Neural cell (in vitro differentiated cells): ENCODE measurements around the gene SPEF1. TPM values are rescaled to one million over a fixed set of nuclear protein-coding genes. Genes with fewer than 3 reads are reported as not detected.

Source experiments
- H2AFZ ChIP-seq: fragments of 200-600, 300-800 bp; sonication (generic), shearing (Covaris generic); 2 replicates; pipeline ENCODE4 v1.6.0; 2014; ENCODE audit warnings: low read depth, mild to moderate bottlenecking, antibody characterized with exemption, low read length, moderate library complexity
- H3F3A ChIP-seq: fragments of 200-600 bp; shearing (Covaris generic); 2 replicates; pipeline ENCODE4 v1.6.1; 2016; ENCODE audit warnings: mild to moderate bottlenecking, moderate library complexity, mixed read lengths, antibody characterized with exemption, low read length; ENCODE audit not compliant: insufficient read depth, poor library complexity, severe bottlenecking
- H3K27ac ChIP-seq: fragments of 200-600, 300-800 bp; sonication (generic), shearing (Covaris generic); 2 replicates; pipeline ENCODE4 v1.5.1; 2014; ENCODE audit warnings: mild to moderate bottlenecking, low read length, moderate library complexity
- H3K27me3 ChIP-seq: fragments of 300-800, 200-600 bp; sonication (generic), shearing (Covaris generic); 2 replicates; pipeline ENCODE4 v1.6.0; 2014; ENCODE audit warnings: mild to moderate bottlenecking, low read depth, low read length, moderate library complexity; ENCODE audit not compliant: insufficient read depth
- H3K36me3 ChIP-seq: fragments of 300-800, 200-600 bp; sonication (generic), shearing (Covaris generic); 2 replicates; pipeline ENCODE4 v1.5.1; 2014; ENCODE audit warnings: mild to moderate bottlenecking, antibody characterized with exemption, low read length, moderate library complexity; ENCODE audit not compliant: insufficient read depth
- H3K4me2 ChIP-seq: fragments of 300-800, 200-600 bp; sonication (generic), shearing (Covaris generic); 2 replicates; pipeline ENCODE4 v1.6.0; 2014; ENCODE audit warnings: mild to moderate bottlenecking, low read length
- H3K4me3 ChIP-seq: fragments of 300-800, 200-600 bp; sonication (generic), shearing (Covaris generic); 2 replicates; pipeline ENCODE4 v1.5.1; 2014; ENCODE audit warnings: mild to moderate bottlenecking, low read length, moderate library complexity
- H3K79me2 ChIP-seq: fragments of 200-600 bp; shearing (Covaris generic); replicated peaks from 2 replicates; pipeline ENCODE4 v1.6.0; 2014; ENCODE audit warnings: mild to moderate bottlenecking, low read length, moderate library complexity; ENCODE audit not compliant: insufficient read depth
- H3K9ac ChIP-seq: fragments of 300-800, 200-600 bp; sonication (generic), shearing (Covaris generic); 2 replicates; pipeline ENCODE4 v1.6.1; 2016; ENCODE audit warnings: mild to moderate bottlenecking, low read length, mixed read lengths
- H3K9me2 ChIP-seq: fragments of 200-600 bp; shearing (Covaris generic); 2 replicates; pipeline ENCODE4 v1.6.1; 2016; ENCODE audit warnings: mild to moderate bottlenecking, low read length, mixed read lengths; ENCODE audit not compliant: insufficient read depth
- H3K9me3 ChIP-seq: fragments of 200-600, 300-800 bp; sonication (generic), shearing (Covaris generic); 2 replicates; pipeline ENCODE4 v1.6.1; 2016; ENCODE audit warnings: mild to moderate bottlenecking, mixed run types, low read length, moderate library complexity, mixed read lengths
- H4K20me1 ChIP-seq: fragments of 200-600 bp; shearing (Covaris generic); 2 replicates; pipeline ENCODE4 v1.6.1; 2016; ENCODE audit warnings: mild to moderate bottlenecking, mixed run types; ENCODE audit not compliant: insufficient read depth
- EP300 ChIP-seq: fragments of 450-650 bp; conservative IDR thresholded peaks from 2 replicates; pipeline ENCODE4 v1.6.1; 2014; ENCODE audit warnings: antibody characterized with exemption, mild to moderate bottlenecking, moderate library complexity; ENCODE audit not compliant: poor library complexity, severe bottlenecking
- EZH2 ChIP-seq: fragments of 200-600, 300-800 bp; shearing (Covaris generic), sonication (generic); IDR thresholded peaks from 2 replicates; pipeline ENCODE4 v1.6.1; 2014; ENCODE audit warnings: antibody characterized with exemption, low read length, borderline replicate concordance, mild to moderate bottlenecking; ENCODE audit not compliant: insufficient read depth, poor library complexity, severe bottlenecking
- MXI1 ChIP-seq: fragments of 450-650 bp; conservative IDR thresholded peaks from 2 replicates; pipeline ENCODE4 v1.6.1; 2014; ENCODE audit warnings: antibody characterized with exemption, mild to moderate bottlenecking; ENCODE audit not compliant: poor library complexity, severe bottlenecking
- POLR2AphosphoS5 ChIP-seq: IDR thresholded peaks from 2 replicates; pipeline ENCODE4 v1.6.1; 2012
- RAD21 ChIP-seq: fragments of 450-650 bp; conservative IDR thresholded peaks from 2 replicates; pipeline ENCODE4 v1.6.1; 2014; ENCODE audit warnings: antibody characterized with exemption, mild to moderate bottlenecking, moderate library complexity
- SMC3 ChIP-seq: fragments of 450-650 bp; conservative IDR thresholded peaks from 2 replicates; pipeline ENCODE4 v1.6.1; 2014; ENCODE audit warnings: antibody characterized with exemption, mild to moderate bottlenecking, moderate library complexity; ENCODE audit not compliant: poor library complexity
- TAF1 ChIP-seq: IDR thresholded peaks from 2 replicates; pipeline ENCODE4 v1.6.1; 2012; ENCODE audit warnings: low read depth
- polyA plus RNA-seq: library from polyadenylated mRNA; depleted of rRNA; stranded (reverse); fragments of >200 nt; gene quantifications from 2 replicates; pipeline ENCODE4 v1.2.3, GENCODE V29; 2014
- TF ChIP-seq, protein P1 (sequence below): fragments of 450-650 bp; IDR thresholded peaks from 2 replicates; pipeline ENCODE4 v1.5.1; 2014; ENCODE audit warnings: antibody characterized with exemption, mild to moderate bottlenecking, moderate library complexity; ENCODE audit not compliant: poor library complexity, severe bottlenecking
- TF ChIP-seq, protein P2 (sequence below): IDR thresholded peaks from 2 replicates; pipeline ENCODE4 v1.6.1; 2012; ENCODE audit warnings: borderline replicate concordance

The SPEF1 gene
- polyA plus RNA-seq, 1 donor from 2014 or later, result 0.58 TPM

DNA sequence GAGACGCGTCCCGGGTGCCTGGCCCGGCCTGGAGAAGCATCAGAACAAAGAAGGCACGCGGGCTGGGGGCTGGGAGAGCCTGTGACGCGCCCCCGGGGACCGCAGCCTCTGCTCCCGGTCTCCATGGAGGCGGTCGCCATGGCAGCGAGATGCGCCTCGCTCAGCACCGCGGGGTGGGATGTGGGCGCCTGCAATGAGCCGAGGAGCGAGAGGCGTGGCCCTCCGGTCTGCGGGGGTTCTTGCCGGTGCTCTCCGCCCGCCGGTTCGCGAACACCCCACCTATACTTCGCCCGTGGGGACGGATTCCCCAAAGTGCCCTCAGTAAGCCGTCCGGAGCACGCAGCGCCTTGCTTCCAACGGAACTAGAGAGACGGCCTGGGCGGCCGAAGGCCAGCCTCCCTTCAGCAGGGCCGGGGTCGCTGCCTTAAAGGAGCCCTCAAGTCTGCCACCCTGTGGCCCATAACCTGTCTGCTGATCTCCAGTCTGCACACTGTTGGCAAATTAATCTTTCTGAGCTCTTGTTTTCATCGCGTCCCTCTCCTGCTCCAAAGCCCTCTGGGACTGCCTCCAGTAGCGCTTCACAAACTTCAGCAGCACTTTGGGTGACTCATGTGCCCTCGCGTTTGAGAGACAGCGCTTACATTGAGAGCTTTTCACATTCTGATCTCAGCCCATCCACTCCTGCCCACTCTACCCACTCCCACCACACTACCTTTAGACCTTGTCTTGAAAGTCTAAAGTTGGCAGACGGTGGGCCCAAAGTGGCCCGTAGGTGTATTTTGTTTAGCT, 12.7 kb downstream of the SPEF1 start:
- H3K27me3 ChIP-seq, result no peaks in the 10 kb centered on the region
- H3K4me2 ChIP-seq, result peak overlapping the region; percentile 72
- peak overlapping the region; percentile 54 for H2AFZ ChIP-seq
- no peaks in the 10 kb centered on the region for H3K9me2 ChIP-seq
- TF ChIP-seq SMC3 (peak; percentile 92), EP300 (peak; percentile 82), TAF1 (no peak), POLR2AphosphoS5 (no peak), EZH2 (no peak), RAD21 (peak; percentile 74), MXI1 (peak; percentile 95)
- TF ChIP-seq, protein P1, sequence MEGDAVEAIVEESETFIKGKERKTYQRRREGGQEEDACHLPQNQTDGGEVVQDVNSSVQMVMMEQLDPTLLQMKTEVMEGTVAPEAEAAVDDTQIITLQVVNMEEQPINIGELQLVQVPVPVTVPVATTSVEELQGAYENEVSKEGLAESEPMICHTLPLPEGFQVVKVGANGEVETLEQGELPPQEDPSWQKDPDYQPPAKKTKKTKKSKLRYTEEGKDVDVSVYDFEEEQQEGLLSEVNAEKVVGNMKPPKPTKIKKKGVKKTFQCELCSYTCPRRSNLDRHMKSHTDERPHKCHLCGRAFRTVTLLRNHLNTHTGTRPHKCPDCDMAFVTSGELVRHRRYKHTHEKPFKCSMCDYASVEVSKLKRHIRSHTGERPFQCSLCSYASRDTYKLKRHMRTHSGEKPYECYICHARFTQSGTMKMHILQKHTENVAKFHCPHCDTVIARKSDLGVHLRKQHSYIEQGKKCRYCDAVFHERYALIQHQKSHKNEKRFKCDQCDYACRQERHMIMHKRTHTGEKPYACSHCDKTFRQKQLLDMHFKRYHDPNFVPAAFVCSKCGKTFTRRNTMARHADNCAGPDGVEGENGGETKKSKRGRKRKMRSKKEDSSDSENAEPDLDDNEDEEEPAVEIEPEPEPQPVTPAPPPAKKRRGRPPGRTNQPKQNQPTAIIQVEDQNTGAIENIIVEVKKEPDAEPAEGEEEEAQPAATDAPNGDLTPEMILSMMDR, result peak; percentile 93
- TF ChIP-seq, protein P2, sequence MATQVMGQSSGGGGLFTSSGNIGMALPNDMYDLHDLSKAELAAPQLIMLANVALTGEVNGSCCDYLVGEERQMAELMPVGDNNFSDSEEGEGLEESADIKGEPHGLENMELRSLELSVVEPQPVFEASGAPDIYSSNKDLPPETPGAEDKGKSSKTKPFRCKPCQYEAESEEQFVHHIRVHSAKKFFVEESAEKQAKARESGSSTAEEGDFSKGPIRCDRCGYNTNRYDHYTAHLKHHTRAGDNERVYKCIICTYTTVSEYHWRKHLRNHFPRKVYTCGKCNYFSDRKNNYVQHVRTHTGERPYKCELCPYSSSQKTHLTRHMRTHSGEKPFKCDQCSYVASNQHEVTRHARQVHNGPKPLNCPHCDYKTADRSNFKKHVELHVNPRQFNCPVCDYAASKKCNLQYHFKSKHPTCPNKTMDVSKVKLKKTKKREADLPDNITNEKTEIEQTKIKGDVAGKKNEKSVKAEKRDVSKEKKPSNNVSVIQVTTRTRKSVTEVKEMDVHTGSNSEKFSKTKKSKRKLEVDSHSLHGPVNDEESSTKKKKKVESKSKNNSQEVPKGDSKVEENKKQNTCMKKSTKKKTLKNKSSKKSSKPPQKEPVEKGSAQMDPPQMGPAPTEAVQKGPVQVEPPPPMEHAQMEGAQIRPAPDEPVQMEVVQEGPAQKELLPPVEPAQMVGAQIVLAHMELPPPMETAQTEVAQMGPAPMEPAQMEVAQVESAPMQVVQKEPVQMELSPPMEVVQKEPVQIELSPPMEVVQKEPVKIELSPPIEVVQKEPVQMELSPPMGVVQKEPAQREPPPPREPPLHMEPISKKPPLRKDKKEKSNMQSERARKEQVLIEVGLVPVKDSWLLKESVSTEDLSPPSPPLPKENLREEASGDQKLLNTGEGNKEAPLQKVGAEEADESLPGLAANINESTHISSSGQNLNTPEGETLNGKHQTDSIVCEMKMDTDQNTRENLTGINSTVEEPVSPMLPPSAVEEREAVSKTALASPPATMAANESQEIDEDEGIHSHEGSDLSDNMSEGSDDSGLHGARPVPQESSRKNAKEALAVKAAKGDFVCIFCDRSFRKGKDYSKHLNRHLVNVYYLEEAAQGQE, result no peak
- peaks cover 20% of the 10 kb centered on the region for H3K79me2 ChIP-seq
- peak overlapping the region; percentile 100 for H3K9ac ChIP-seq
- H4K20me1 ChIP-seq, result no peaks in the 10 kb centered on the region
- H3K36me3 ChIP-seq, result no peaks in the 10 kb centered on the region
- no peaks in the 10 kb centered on the region for H3K9me3 ChIP-seq
- peak overlapping the region; percentile 100 for H3K27ac ChIP-seq
- H3K4me3 ChIP-seq, result peak overlapping the region; percentile 100
- no peaks in the 10 kb centered on the region for H3F3A ChIP-seq

DNA sequence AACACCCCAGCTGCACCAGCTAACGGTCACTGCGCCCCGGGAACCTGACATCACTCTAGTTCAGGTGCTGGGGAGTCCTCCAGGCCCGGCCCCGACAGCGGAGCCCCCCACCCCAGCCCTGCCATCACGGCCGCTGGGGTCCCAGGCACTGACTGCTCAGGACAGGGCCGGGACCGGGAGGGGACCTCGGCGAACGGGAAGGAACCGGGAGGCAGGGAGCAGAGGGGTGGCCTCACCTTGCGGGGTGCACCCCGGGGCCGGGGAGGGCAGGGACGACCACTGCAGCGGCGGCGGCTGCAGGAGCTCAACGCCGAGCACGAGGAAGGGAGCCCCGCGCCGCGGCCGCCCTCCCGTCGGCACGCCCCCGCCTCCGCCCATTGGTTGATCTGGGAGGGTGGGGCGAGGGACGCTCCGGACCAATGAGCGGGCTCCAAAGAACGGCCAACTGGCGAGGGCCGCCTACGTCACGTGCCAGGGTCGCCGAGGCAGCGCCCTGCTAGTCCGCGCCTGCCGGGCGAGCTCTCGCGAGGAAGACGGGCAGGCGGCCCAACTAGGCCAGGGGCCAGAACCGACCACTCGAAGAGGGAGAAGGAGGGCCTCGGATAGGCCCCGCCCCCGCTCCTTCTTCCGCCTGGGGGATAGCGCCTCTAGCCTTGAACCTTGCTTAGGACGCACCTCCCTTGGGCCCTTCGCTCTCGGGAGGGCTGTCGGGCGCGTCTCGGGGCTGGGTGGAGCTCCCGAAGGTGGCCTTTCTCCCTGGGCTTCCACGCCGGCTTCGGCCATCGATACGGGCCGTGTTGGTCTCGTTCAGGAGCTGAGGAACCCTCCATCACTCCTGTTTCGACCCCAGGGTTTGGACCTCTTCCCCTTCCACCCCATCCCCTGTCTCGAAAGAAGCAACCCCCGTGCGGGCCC, 13.6 kb downstream of the SPEF1 start, which contains the start of gene ADISSP:
ADISSP (minus strand) TSS at position 327 of the 915 bp plus-strand sequence. CDS start 7,653 bp downstream, outside the sequence.
- Histone ChIP-seq H3K9me3 (no peaks in the 10 kb centered on the region), H2AFZ (peak within 1 kb of the TSS; percentile 65), H3F3A (no peaks in the 10 kb centered on the region), H3K4me2 (peak within 1 kb of the TSS; percentile 86), H3K27me3 (no peaks in the 10 kb centered on the region), H3K4me3 (peak within 1 kb of the TSS; percentile 100), H4K20me1 (no peaks in the 10 kb centered on the region), H3K9me2 (no peaks in the 10 kb centered on the region), H3K9ac (peak within 1 kb of the TSS; percentile 100), H3K79me2 (peaks cover 20% of the 10 kb centered on the region), H3K27ac (peak within 1 kb of the TSS; percentile 100), H3K36me3 (no peaks in the 10 kb centered on the region)
- TF ChIP-seq POLR2AphosphoS5 (peak; percentile 85), RAD21 (no peak), EP300 (no peak), SMC3 (no peak), MXI1 (peak; percentile 97), EZH2 (no peak), TAF1 (peak; percentile 81)
- TF ChIP-seq, protein P2, result peak; percentile 72
- TF ChIP-seq, protein P1, result no peak
